SK-N-MC (cell line): Measurements from ENCODE around the gene HASPIN.

Experiments
- DNase-seq: peaks from one replicate; pipeline ENCODE4 v3.0.0-alpha.2; 2011; ENCODE audit warnings: low read depth, low spot score
- H3K27ac ChIP-seq: fragments of 200-600 bp; sonication (generic); 2 replicates; pipeline ENCODE4 v1.5.1; 2016; ENCODE audit warnings: mixed run types
- H3K36me3 ChIP-seq: fragments of 200-600 bp; sonication (generic); 2 replicates; pipeline ENCODE4 v1.6.1; 2017; ENCODE audit warnings: antibody characterized with exemption, low read length, mixed read lengths; ENCODE audit not compliant: insufficient read depth
- H3K4me3 ChIP-seq: fragments of 200-600 bp; sonication (generic); 2 replicates; pipeline ENCODE4 v1.5.1; 2016
- H3K9ac ChIP-seq: fragments of 200-600 bp; sonication (generic); 2 replicates; pipeline ENCODE4 v1.8.0; 2017; ENCODE audit warnings: mixed run types, mixed read lengths; ENCODE audit not compliant: insufficient read length
- H3K9me3 ChIP-seq: fragments of 200-600 bp; sonication (generic); 2 replicates; pipeline ENCODE4 v1.6.1; 2017; ENCODE audit warnings: low read depth, mild to moderate bottlenecking, antibody characterized with exemption, low read length, moderate library complexity, mixed read lengths
- FOXP2 ChIP-seq: optimal IDR thresholded peaks from 2 replicates; pipeline ENCODE3; 2011; ENCODE audit warnings: mild to moderate bottlenecking, moderate library complexity; ENCODE audit not compliant: insufficient read depth; ENCODE audit errors: extremely low read length, control extremely low read depth

Gene HASPIN

GRCh38 chr17:3773966-3774365, 50.3 kb downstream of the HASPIN start:
- DNase-seq: no peak
- H3K4me3 ChIP-seq: no peak overlapping the region
- H3K36me3 ChIP-seq: no peaks in the 10 kb centered on the region
- no peaks in the 10 kb centered on the region for H3K9me3 ChIP-seq
- H3K27ac ChIP-seq: no peak overlapping the region
- TF ChIP-seq FOXP2: no peak
- no peak overlapping the region for H3K9ac ChIP-seq
